GM23338 (cell line): ENCODE results near the gene MTURN. TPM values are rescaled to one million over a fixed set of nuclear protein-coding genes. Genes with fewer than 3 reads are reported as not detected.

ENCODE experiments used
- ATAC-seq: fragments of 200-7000 bp; cut with Tn5 transposase; 3 replicates; pipeline ENCODE4 v1.9.1; 2020
- DNase-seq: peaks from one replicate; pipeline ENCODE4 v3.0.0-alpha.2; 2015; ENCODE audit warnings: low spot score
- H2AFZ ChIP-seq: fragments of 200-600 bp; sonication (generic); 2 replicates; pipeline ENCODE4 v1.8.0; 2016; ENCODE audit warnings: antibody characterized with exemption, mild to moderate bottlenecking, moderate library complexity
- H3F3A ChIP-seq: fragments of 200-600 bp; sonication (generic); replicated peaks from 2 replicates; pipeline ENCODE4 v1.8.0; 2017; ENCODE audit warnings: antibody characterized with exemption, mixed run types, low read depth
- H3K27ac ChIP-seq: fragments of 200-600 bp; sonication (generic); 2 replicates; pipeline ENCODE4 v1.6.1; 2016; ENCODE audit warnings: low read depth
- H3K27me3 ChIP-seq: fragments of 200-600 bp; sonication (generic); 2 replicates; pipeline ENCODE4 v1.8.0; 2016; ENCODE audit warnings: mild to moderate bottlenecking, mixed run types, moderate library complexity; ENCODE audit not compliant: insufficient read depth
- H3K36me3 ChIP-seq: fragments of 200-600 bp; sonication (generic); 2 replicates; pipeline ENCODE4 v1.8.0; 2016; ENCODE audit warnings: mild to moderate bottlenecking; ENCODE audit not compliant: insufficient read depth
- H3K4me1 ChIP-seq: fragments of 200-600 bp; sonication (generic); 2 replicates; pipeline ENCODE4 v1.8.0; 2016; ENCODE audit warnings: mild to moderate bottlenecking, moderate library complexity; ENCODE audit not compliant: insufficient read depth
- H3K4me2 ChIP-seq: fragments of 200-600 bp; sonication (generic); 2 replicates; pipeline ENCODE4 v1.7.1; 2017; ENCODE audit warnings: mixed run types
- H3K4me3 ChIP-seq: fragments of 200-600 bp; sonication (generic); 2 replicates; pipeline ENCODE4 v1.6.1; 2016; ENCODE audit warnings: mixed run types
- H3K79me2 ChIP-seq: fragments of 200-600 bp; sonication (generic); replicated peaks from 2 replicates; pipeline ENCODE4 v1.8.0; 2017; ENCODE audit warnings: mild to moderate bottlenecking; ENCODE audit not compliant: insufficient read depth
- H3K9me2 ChIP-seq: fragments of 200-600 bp; sonication (generic); 2 replicates; pipeline ENCODE4 v1.8.0; 2017; ENCODE audit not compliant: insufficient read depth
- H4K20me1 ChIP-seq: fragments of 200-600 bp; sonication (generic); replicated peaks from 2 replicates; pipeline ENCODE4 v1.8.0; 2017; ENCODE audit warnings: mild to moderate bottlenecking; ENCODE audit not compliant: insufficient read depth
- H3K27ac Mint-ChIP-seq: 2 replicates; pipeline ENCODE4 v1.8.0; 2020; ENCODE audit warnings: inconsistent platforms, mild to moderate bottlenecking, moderate library complexity, mixed read lengths
- H3K27me3 Mint-ChIP-seq: 3 replicates; pipeline ENCODE4 v1.8.0; 2022; ENCODE audit warnings: low read depth, mild to moderate bottlenecking, moderate library complexity, mixed read lengths, inconsistent platforms; ENCODE audit not compliant: insufficient read depth, poor library complexity
- H3K36me3 Mint-ChIP-seq: 3 replicates; pipeline ENCODE4 v1.8.0; 2021; ENCODE audit warnings: low read depth, mild to moderate bottlenecking, inconsistent platforms, moderate library complexity, mixed read lengths
- H3K4me1 Mint-ChIP-seq: 3 replicates; pipeline ENCODE4 v1.8.0; 2020; ENCODE audit warnings: mild to moderate bottlenecking, inconsistent platforms, mixed read lengths
- H3K4me3 Mint-ChIP-seq: 3 replicates; pipeline ENCODE4 v1.8.0; 2021; ENCODE audit warnings: moderate library complexity, mild to moderate bottlenecking, inconsistent platforms, mixed read lengths
- H3K9me3 Mint-ChIP-seq: 3 replicates; pipeline ENCODE4 v1.8.0; 2020; ENCODE audit warnings: moderate library complexity, mild to moderate bottlenecking, inconsistent platforms, mixed read lengths
- CREB1 ChIP-seq: fragments of 250-450 bp; sonication (Bioruptor Pico); IDR thresholded peaks from 2 replicates; pipeline ENCODE4 v1.5.0; 2020; ENCODE audit warnings: low read depth, mild to moderate bottlenecking, moderate library complexity
- EZH2 ChIP-seq: fragments of 200-600 bp; sonication (generic); IDR thresholded peaks from one replicate; pipeline ENCODE4 v1.8.0; 2017; ENCODE audit warnings: antibody characterized with exemption, mild to moderate bottlenecking, low read depth; ENCODE audit not compliant: unreplicated experiment
- EZH2phosphoT487 ChIP-seq: fragments of 200-600 bp; sonication (generic); IDR thresholded peaks from one replicate; pipeline ENCODE4 v1.8.1; 2018; ENCODE audit warnings: antibody characterized with exemption; ENCODE audit not compliant: unreplicated experiment
- JUNB ChIP-seq: IDR thresholded peaks from one replicate; pipeline ENCODE4 v1.6.1; 2016; ENCODE audit warnings: antibody characterized with exemption; ENCODE audit not compliant: unreplicated experiment
- NANOG ChIP-seq: IDR thresholded peaks from 2 replicates; pipeline ENCODE4 v1.6.1; 2016; ENCODE audit warnings: antibody characterized with exemption, borderline replicate concordance
- POLR2AphosphoS5 ChIP-seq: IDR thresholded peaks from 2 replicates; pipeline ENCODE4 v1.6.1; 2016; ENCODE audit warnings: antibody characterized with exemption, low read depth
- STAT1 ChIP-seq: IDR thresholded peaks from one replicate; pipeline ENCODE4 v1.6.1; 2016; ENCODE audit warnings: antibody characterized with exemption; ENCODE audit not compliant: unreplicated experiment
- ZNF114 ChIP-seq: fragments of 250-450 bp; sonication (Bioruptor Pico); IDR thresholded peaks from 2 replicates; pipeline ENCODE4 v1.5.0; 2020; ENCODE audit warnings: mild to moderate bottlenecking, moderate library complexity
- ZNF331 ChIP-seq: fragments of 250-450 bp; sonication (Bioruptor Pico); IDR thresholded peaks from 2 replicates; pipeline ENCODE4 v1.5.0; 2020; ENCODE audit warnings: low read depth, mild to moderate bottlenecking, moderate library complexity
- polyA plus RNA-seq: library from polyadenylated mRNA; unstranded; fragments of >200 nt; fragmentation: Nextera tagmentation; extraction: Ambion mirVana; gene quantifications from 2 replicates; pipeline ENCODE4 v1.2.1, GENCODE V29; 2016
- total RNA-seq: library from RNA; depleted of rRNA; stranded (reverse); fragments of >200 nt; shearing (Covaris generic); gene quantifications from 2 replicates; pipeline ENCODE4 v1.2.3, GENCODE V29; 2014
- TF ChIP-seq, protein P1 (sequence below): fragments of 250-450 bp; sonication (Bioruptor Pico); IDR thresholded peaks from 2 replicates; pipeline ENCODE4 v1.5.0; 2020; ENCODE audit warnings: mild to moderate bottlenecking, moderate library complexity
- TF ChIP-seq, protein P2 (sequence below): IDR thresholded peaks from 2 replicates; pipeline ENCODE4 v1.6.1; 2016; ENCODE audit warnings: antibody characterized with exemption
- TF ChIP-seq, protein P3 (sequence below): IDR thresholded peaks from one replicate; pipeline ENCODE4 v1.6.1; 2018; ENCODE audit warnings: antibody characterized with exemption; ENCODE audit not compliant: unreplicated experiment
- TF ChIP-seq, protein P4 (sequence below), 2 experiments: fragments of 200-600 bp in 1 of 2; sonication (generic) in 1 of 2; conservative IDR thresholded peaks; 2 replicates each; pipeline versions ENCODE4 v1.5.1 to v1.6.1; 2016 to 2017; ENCODE audit warnings: antibody characterized with exemption in 2 of 2, low read depth in 2 of 2, mild to moderate bottlenecking in 2 of 2, moderate library complexity in 1 of 2

Gene MTURN
- total and polyA plus RNA-seq, 2 experiments from 2014 or later = 3.1 to 8.7 TPM

DNA sequence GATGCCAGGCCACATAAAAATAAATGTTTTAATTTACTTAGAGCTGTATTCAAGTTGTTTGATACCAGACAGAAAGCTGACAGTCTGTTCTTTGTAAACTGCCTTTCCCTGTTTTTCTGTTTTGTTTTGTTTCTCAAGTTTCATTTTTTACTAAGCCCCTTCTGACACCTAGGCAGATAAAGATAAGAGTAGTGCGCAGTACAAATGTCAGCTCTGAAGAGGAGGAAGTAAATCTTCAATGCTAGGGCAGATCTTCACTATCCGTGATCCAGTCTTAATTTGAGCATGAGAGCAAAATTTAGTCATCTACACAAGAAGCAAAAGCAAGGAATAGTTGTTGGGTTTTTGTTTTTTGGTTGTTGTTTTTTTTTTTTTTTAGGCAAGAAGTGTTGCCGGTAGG is 27.3 kb downstream of the MTURN start:
- Histone ChIP-seq H3K79me2 (no peaks in the 10 kb centered on the region), H3K9me2 (no peaks in the 10 kb centered on the region), H4K20me1 (no peaks in the 10 kb centered on the region), H3K27ac (no peak overlapping the region), H3K4me3 (no peak overlapping the region), H3F3A (no peaks in the 10 kb centered on the region), H3K36me3 (no peaks in the 10 kb centered on the region), H3K4me2 (peak overlapping the region; percentile 47), H2AFZ (no peak overlapping the region), H3K27me3 (no peaks in the 10 kb centered on the region), H3K4me1 (peaks cover 46% of the 10 kb centered on the region)
- DNase-seq = no peak
- no peak overlapping the region for H3K27ac Mint-ChIP-seq
- peaks cover 4% of the 10 kb centered on the region for H3K27me3 Mint-ChIP-seq
- H3K9me3 Mint-ChIP-seq = no peaks in the 10 kb centered on the region
- no peak overlapping the region for H3K4me3 Mint-ChIP-seq
- ATAC-seq = no peak
- peaks cover 68% of the 10 kb centered on the region for H3K4me1 Mint-ChIP-seq
- TF ChIP-seq, protein P1, sequence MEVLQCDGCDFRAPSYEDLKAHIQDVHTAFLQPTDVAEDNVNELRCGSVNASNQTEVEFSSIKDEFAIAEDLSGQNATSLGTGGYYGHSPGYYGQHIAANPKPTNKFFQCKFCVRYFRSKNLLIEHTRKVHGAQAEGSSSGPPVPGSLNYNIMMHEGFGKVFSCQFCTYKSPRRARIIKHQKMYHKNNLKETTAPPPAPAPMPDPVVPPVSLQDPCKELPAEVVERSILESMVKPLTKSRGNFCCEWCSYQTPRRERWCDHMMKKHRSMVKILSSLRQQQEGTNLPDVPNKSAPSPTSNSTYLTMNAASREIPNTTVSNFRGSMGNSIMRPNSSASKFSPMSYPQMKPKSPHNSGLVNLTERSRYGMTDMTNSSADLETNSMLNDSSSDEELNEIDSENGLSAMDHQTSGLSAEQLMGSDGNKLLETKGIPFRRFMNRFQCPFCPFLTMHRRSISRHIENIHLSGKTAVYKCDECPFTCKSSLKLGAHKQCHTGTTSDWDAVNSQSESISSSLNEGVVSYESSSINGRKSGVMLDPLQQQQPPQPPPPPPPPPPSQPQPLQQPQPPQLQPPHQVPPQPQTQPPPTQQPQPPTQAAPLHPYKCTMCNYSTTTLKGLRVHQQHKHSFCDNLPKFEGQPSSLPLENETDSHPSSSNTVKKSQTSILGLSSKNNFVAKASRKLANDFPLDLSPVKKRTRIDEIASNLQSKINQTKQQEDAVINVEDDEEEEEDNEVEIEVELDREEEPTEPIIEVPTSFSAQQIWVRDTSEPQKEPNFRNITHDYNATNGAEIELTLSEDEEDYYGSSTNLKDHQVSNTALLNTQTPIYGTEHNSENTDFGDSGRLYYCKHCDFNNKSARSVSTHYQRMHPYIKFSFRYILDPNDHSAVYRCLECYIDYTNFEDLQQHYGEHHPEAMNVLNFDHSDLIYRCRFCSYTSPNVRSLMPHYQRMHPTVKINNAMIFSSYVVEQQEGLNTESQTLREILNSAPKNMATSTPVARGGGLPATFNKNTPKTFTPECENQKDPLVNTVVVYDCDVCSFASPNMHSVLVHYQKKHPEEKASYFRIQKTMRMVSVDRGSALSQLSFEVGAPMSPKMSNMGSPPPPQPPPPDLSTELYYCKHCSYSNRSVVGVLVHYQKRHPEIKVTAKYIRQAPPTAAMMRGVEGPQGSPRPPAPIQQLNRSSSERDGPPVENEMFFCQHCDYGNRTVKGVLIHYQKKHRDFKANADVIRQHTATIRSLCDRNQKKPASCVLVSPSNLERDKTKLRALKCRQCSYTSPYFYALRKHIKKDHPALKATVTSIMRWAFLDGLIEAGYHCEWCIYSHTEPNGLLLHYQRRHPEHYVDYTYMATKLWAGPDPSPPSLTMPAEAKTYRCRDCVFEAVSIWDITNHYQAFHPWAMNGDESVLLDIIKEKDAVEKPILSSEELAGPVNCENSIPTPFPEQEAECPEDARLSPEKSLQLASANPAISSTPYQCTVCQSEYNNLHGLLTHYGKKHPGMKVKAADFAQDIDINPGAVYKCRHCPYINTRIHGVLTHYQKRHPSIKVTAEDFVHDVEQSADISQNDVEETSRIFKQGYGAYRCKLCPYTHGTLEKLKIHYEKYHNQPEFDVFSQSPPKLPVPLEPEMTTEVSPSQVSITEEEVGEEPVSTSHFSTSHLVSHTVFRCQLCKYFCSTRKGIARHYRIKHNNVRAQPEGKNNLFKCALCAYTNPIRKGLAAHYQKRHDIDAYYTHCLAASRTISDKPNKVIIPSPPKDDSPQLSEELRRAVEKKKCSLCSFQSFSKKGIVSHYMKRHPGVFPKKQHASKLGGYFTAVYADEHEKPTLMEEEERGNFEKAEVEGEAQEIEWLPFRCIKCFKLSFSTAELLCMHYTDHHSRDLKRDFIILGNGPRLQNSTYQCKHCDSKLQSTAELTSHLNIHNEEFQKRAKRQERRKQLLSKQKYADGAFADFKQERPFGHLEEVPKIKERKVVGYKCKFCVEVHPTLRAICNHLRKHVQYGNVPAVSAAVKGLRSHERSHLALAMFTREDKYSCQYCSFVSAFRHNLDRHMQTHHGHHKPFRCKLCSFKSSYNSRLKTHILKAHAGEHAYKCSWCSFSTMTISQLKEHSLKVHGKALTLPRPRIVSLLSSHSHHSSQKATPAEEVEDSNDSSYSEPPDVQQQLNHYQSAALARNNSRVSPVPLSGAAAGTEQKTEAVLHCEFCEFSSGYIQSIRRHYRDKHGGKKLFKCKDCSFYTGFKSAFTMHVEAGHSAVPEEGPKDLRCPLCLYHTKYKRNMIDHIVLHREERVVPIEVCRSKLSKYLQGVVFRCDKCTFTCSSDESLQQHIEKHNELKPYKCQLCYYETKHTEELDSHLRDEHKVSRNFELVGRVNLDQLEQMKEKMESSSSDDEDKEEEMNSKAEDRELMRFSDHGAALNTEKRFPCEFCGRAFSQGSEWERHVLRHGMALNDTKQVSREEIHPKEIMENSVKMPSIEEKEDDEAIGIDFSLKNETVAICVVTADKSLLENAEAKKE (CRISPR knock-in tag) = no peak
- TF ChIP-seq JUNB = no peak
- no peak for TF ChIP-seq POLR2AphosphoS5
- TF ChIP-seq, protein P2, sequence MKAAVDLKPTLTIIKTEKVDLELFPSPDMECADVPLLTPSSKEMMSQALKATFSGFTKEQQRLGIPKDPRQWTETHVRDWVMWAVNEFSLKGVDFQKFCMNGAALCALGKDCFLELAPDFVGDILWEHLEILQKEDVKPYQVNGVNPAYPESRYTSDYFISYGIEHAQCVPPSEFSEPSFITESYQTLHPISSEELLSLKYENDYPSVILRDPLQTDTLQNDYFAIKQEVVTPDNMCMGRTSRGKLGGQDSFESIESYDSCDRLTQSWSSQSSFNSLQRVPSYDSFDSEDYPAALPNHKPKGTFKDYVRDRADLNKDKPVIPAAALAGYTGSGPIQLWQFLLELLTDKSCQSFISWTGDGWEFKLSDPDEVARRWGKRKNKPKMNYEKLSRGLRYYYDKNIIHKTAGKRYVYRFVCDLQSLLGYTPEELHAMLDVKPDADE = no peak
- no peak for TF ChIP-seq NANOG
- no peak for TF ChIP-seq EZH2
- no peak for TF ChIP-seq STAT1
- no peak for TF ChIP-seq ZNF331 (CRISPR knock-in tag)
- no peak for TF ChIP-seq ZNF114 (CRISPR knock-in tag)
- no peak for TF ChIP-seq EZH2phosphoT487
- TF ChIP-seq, protein P3, sequence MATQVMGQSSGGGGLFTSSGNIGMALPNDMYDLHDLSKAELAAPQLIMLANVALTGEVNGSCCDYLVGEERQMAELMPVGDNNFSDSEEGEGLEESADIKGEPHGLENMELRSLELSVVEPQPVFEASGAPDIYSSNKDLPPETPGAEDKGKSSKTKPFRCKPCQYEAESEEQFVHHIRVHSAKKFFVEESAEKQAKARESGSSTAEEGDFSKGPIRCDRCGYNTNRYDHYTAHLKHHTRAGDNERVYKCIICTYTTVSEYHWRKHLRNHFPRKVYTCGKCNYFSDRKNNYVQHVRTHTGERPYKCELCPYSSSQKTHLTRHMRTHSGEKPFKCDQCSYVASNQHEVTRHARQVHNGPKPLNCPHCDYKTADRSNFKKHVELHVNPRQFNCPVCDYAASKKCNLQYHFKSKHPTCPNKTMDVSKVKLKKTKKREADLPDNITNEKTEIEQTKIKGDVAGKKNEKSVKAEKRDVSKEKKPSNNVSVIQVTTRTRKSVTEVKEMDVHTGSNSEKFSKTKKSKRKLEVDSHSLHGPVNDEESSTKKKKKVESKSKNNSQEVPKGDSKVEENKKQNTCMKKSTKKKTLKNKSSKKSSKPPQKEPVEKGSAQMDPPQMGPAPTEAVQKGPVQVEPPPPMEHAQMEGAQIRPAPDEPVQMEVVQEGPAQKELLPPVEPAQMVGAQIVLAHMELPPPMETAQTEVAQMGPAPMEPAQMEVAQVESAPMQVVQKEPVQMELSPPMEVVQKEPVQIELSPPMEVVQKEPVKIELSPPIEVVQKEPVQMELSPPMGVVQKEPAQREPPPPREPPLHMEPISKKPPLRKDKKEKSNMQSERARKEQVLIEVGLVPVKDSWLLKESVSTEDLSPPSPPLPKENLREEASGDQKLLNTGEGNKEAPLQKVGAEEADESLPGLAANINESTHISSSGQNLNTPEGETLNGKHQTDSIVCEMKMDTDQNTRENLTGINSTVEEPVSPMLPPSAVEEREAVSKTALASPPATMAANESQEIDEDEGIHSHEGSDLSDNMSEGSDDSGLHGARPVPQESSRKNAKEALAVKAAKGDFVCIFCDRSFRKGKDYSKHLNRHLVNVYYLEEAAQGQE = no peak
- TF ChIP-seq, protein P4, sequence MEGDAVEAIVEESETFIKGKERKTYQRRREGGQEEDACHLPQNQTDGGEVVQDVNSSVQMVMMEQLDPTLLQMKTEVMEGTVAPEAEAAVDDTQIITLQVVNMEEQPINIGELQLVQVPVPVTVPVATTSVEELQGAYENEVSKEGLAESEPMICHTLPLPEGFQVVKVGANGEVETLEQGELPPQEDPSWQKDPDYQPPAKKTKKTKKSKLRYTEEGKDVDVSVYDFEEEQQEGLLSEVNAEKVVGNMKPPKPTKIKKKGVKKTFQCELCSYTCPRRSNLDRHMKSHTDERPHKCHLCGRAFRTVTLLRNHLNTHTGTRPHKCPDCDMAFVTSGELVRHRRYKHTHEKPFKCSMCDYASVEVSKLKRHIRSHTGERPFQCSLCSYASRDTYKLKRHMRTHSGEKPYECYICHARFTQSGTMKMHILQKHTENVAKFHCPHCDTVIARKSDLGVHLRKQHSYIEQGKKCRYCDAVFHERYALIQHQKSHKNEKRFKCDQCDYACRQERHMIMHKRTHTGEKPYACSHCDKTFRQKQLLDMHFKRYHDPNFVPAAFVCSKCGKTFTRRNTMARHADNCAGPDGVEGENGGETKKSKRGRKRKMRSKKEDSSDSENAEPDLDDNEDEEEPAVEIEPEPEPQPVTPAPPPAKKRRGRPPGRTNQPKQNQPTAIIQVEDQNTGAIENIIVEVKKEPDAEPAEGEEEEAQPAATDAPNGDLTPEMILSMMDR (conservative IDR thresholded peaks at IDR 0.05; ENCODE audit: low read depth in 2 of 2) = no peak
- no peak for TF ChIP-seq CREB1
- H3K36me3 Mint-ChIP-seq = no peaks in the 10 kb centered on the region
